Measurements from ENCODE around the gene TGFBR2. TPM values are rescaled to one million over a fixed set of nuclear protein-coding genes. Genes with fewer than 3 reads are reported as not detected.

Gene TGFBR2
- total and polyA plus RNA-seq, 5 donors = 77.7 to 255 (median 197) TPM

DNA sequence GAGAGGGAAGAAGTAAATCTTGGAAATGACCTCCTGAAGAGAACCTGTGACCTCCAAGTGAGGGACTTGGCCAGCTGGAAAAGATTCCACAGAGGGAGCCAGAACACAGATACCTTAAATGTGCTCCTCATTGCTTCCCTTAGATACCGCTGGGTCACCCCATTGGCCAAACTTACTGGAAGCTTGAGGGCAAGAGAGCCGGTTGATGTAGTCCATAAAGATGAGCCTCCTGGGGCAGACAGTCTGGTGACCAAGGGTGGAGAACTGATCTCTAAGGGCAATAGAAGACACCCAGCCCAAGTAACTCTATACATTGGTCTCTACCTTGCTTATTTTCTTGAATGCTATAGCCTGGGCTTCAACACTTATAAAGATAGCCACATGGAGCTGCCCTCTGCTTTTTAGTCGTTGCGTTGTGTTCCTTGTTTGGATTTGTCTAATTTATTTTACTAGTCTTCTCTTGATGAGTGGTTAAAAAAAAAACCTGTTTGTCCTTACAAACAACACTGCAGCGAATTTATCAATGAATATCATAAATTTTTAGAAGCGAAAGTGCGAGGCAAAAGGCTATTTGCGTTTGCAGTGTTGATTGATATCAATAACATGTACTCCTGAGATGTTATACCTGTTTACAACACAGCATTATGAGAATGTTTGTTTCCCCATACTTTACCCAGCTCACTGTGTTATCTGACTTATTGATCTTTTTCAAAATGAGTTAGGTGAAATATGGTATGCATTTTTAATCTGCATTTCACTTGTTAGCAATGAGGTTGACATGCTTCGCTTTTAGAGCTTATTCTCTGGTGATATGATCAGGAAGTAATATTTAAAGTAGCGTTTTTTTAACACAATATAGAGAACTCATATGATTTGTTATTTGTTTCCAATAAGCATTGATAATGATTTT, 31.2 kb downstream of the TGFBR2 start:
- intact Hi-C loops (cut with DNase I) = no loop called here
- WGBS = 91% methylated on average over 10 of the region's 10 CpGs
- DNase-seq = peak in 1 of 3 donors; percentile 22
- Histone ChIP-seq H3K4me3 (ENCODE audit: low read length) (no peak overlapping the region), H3K27ac (ENCODE audit: low read length) (no peak overlapping the region), H3K9me3 (ENCODE audit: control insufficient read depth, low read length) (no peaks in the 10 kb centered on the region), H3K4me1 (ENCODE audit: control insufficient read depth, insufficient read depth, low read length) (peaks cover 23% of the 10 kb centered on the region), H3K27me3 (ENCODE audit: control insufficient read depth, insufficient read depth) (no peaks in the 10 kb centered on the region)
- no peak for ATAC-seq

DNA sequence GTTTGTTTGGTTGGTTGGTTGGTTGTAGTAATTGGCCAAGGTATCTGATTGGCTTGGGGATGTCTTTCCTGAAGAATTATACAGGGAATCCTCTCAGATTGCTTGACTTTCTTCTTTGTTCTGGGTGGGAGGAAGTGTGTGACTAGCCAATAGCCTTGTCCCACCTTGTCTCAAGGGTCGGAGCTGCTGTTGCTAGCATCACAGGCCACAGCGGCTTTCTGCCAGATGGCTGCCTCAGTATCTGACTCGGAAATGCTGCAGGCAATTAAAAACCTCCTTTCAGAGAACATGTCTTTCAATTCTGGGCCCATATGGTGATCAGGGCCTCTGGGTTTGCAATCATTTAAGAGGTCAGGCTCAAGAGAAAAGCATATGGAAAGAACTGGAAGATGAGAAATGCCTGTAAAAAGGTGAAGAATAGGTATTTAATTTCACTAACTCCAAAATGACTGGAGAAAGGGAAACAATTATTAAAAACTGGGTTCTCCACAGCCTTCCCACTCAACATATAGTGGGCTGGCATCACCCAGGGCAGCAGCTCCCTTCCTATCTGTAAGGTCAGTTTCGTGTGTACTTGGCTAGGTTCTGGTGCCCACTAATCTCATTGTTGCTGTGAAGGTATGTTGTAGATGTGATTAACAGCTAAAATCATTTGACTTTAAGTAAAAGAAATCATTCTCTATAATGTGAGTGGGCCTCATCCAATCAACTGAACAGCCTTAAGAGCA, 32.4 kb downstream of the TGFBR2 start:
- DNase-seq = peak; percentile 54 to 88 (median 85)
- ATAC-seq = peak; percentile 39 to 76
- intact Hi-C loops (cut with DNase I) = no loop called here
- Histone ChIP-seq H3K4me1 (ENCODE audit: control insufficient read depth, insufficient read depth, low read length) (peaks cover 24% of the 10 kb centered on the region), H3K27ac (ENCODE audit: low read length) (peak overlapping the region; percentile 15), H3K9me3 (ENCODE audit: control insufficient read depth, low read length) (no peaks in the 10 kb centered on the region), H3K4me3 (ENCODE audit: low read length) (no peak overlapping the region), H3K27me3 (ENCODE audit: control insufficient read depth, insufficient read depth) (no peaks in the 10 kb centered on the region)
- 24% methylated on average over 4 of the region's 4 CpGs for WGBS

GRCh38 chr3:30639937-30640336, 33.5 kb downstream of the TGFBR2 start:
- DNase-seq = no peak
- ATAC-seq = no peak

GRCh38 chr3:30640851-30641250, 34.5 kb downstream of the TGFBR2 start:
- ATAC-seq = no peak
- no peak overlapping the region for H3K4me3 ChIP-seq (ENCODE audit: low read length)
- intact Hi-C loops (cut with DNase I) = no loop called here
- WGBS = 69% methylated on average over 5 of the region's 5 CpGs
- peak overlapping the region; percentile 55 for H3K27ac ChIP-seq (ENCODE audit: low read length)
- H3K4me1 ChIP-seq (ENCODE audit: control insufficient read depth, insufficient read depth, low read length) = peaks cover 29% of the 10 kb centered on the region
- no peaks in the 10 kb centered on the region for H3K27me3 ChIP-seq (ENCODE audit: control insufficient read depth, insufficient read depth)
- DNase-seq = no peak
- H3K9me3 ChIP-seq (ENCODE audit: control insufficient read depth, low read length) = no peaks in the 10 kb centered on the region

More at GRCh38 chr3:30639937-30640336, 33.5 kb downstream of the TGFBR2 start:
- Histone ChIP-seq H3K27ac (ENCODE audit: low read length) (no peak overlapping the region), H3K9me3 (ENCODE audit: control insufficient read depth, low read length) (no peaks in the 10 kb centered on the region), H3K4me1 (ENCODE audit: control insufficient read depth, insufficient read depth, low read length) (peaks cover 29% of the 10 kb centered on the region), H3K4me3 (ENCODE audit: low read length) (no peak overlapping the region), H3K27me3 (ENCODE audit: control insufficient read depth, insufficient read depth) (no peaks in the 10 kb centered on the region)
- intact Hi-C loops (cut with DNase I) = no loop called here
- WGBS = 83% methylated on average over 1 of the region's 1 CpG

- ATAC-seq (no peak), DNase-seq (no peak)
- H3K27me3 ChIP-seq (ENCODE audit: control insufficient read depth, insufficient read depth) = no peaks in the 10 kb centered on the region
- peaks cover 27% of the 10 kb centered on the region for H3K4me1 ChIP-seq (ENCODE audit: control insufficient read depth, insufficient read depth, low read length)
- intact Hi-C loops (cut with DNase I) = no loop called here
- peak overlapping the region; percentile 6 for H3K27ac ChIP-seq (ENCODE audit: low read length)
- no peak overlapping the region for H3K4me3 ChIP-seq (ENCODE audit: low read length)
- 71% methylated on average over 7 of the region's 7 CpGs for WGBS
- H3K9me3 ChIP-seq (ENCODE audit: control insufficient read depth, low read length) = no peaks in the 10 kb centered on the region
Measured at GRCh38 chr3:30641416-30642251, 35.2 kb downstream of the TGFBR2 start.

DNA sequence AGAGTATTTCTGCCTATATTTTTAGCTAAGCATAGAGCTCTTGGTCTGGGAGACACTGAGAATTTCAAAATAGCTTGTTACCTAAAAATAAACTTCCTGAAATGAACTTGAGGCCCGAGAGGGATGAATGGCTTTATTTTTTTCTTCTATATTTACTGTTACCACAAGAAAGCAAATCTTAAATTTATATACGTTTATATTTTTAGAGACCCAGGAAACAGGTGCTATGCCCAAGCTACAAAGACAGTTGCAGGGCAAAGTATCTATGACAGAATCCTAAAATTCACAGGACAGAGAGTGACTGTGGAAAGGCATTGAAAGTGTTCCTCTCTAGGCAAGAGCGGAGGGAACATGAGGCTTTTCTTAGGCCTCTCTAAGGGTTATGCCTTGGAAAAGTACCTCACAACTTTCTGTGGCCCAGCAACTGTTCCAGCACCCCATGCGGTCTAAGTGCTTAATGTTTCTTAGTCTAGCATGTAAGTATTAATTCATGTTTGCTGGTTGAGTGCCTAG, 36.5 kb downstream of the TGFBR2 start:
- Histone ChIP-seq H3K27me3 (ENCODE audit: control insufficient read depth, insufficient read depth) (no peaks in the 10 kb centered on the region), H3K9me3 (ENCODE audit: control insufficient read depth, low read length) (no peaks in the 10 kb centered on the region), H3K4me3 (ENCODE audit: low read length) (no peak overlapping the region), H3K4me1 (ENCODE audit: control insufficient read depth, insufficient read depth, low read length) (peaks cover 27% of the 10 kb centered on the region), H3K27ac (ENCODE audit: low read length) (peak overlapping the region; percentile 40)
- WGBS = 34% methylated on average over 4 of the region's 4 CpGs
- peak in 1 of 2 donors; percentile 13 for ATAC-seq
- DNase-seq = no peak
- intact Hi-C loops (cut with DNase I) = no loop called here

DNA sequence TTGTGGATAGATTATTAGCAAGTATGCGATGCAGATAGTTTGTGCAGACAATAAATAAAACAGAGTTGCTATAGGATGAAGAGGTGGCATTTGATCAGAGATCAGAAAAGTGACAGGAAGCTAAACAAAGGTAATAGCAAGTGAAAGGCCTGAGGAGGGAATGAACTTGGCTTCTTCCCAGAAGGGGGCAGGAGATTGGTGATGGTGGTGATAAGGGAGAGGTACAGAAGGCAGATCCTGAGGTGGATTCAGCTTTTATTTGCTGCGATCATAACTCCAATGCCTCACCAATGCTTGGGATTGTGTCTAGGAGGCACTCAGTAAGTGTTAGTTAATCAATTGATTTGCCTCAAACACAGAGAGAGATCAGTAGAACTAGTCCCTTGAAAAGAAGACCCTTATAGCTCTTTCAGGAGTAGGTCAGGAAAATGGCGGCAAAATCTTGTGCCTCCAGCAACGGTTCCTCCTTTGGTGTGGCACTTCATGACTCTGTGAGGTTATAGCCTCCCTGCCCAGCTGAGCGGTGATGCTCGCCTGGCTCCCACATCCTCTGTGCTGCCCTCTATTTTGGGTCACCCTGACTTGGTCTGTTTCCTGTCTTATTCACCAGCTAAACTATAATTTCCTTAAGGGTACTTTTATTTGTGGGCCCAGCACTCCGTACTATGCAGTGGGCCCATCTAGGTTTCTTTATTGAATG, 37.5 kb downstream of the TGFBR2 start:
- ATAC-seq (peak; percentile 32 to 41), DNase-seq (peak in 1 of 3 donors; percentile 53)
- H3K27ac ChIP-seq (ENCODE audit: low read length) = peak overlapping the region; percentile 84
- H3K9me3 ChIP-seq (ENCODE audit: control insufficient read depth, low read length) = no peaks in the 10 kb centered on the region
- H3K4me1 ChIP-seq (ENCODE audit: control insufficient read depth, insufficient read depth, low read length) = peaks cover 28% of the 10 kb centered on the region
- WGBS = 90% methylated on average over 7 of the region's 7 CpGs
- intact Hi-C loops (cut with DNase I) = no loop called here
- H3K27me3 ChIP-seq (ENCODE audit: control insufficient read depth, insufficient read depth) = no peaks in the 10 kb centered on the region
- H3K4me3 ChIP-seq (ENCODE audit: low read length) = no peak overlapping the region

GRCh38 chr3:30644615-30645014, 38.2 kb downstream of the TGFBR2 start:
- no peaks in the 10 kb centered on the region for H3K9me3 ChIP-seq (ENCODE audit: control insufficient read depth, low read length)
- no peaks in the 10 kb centered on the region for H3K27me3 ChIP-seq (ENCODE audit: control insufficient read depth, insufficient read depth)
- intact Hi-C loops (cut with DNase I) = no loop called here
- under 1% methylated on average over 2 of the region's 2 CpGs for WGBS
- peak in 2 of 3 donors; percentile 39 to 74 for DNase-seq
- ATAC-seq = peak in 1 of 2 donors; percentile 12
- H3K4me3 ChIP-seq (ENCODE audit: low read length) = no peak overlapping the region
- no peak overlapping the region for H3K27ac ChIP-seq (ENCODE audit: low read length)
- H3K4me1 ChIP-seq (ENCODE audit: control insufficient read depth, insufficient read depth, low read length) = peaks cover 29% of the 10 kb centered on the region

- no peak overlapping the region for H3K27ac ChIP-seq (ENCODE audit: low read length)
- no peak overlapping the region for H3K4me3 ChIP-seq (ENCODE audit: low read length)
- ATAC-seq = no peak
- intact Hi-C loops (cut with DNase I) = no loop called here
- 88% methylated on average over 4 of the region's 4 CpGs for WGBS
- peaks cover 30% of the 10 kb centered on the region for H3K4me1 ChIP-seq (ENCODE audit: control insufficient read depth, insufficient read depth, low read length)
- no peak for DNase-seq
- H3K9me3 ChIP-seq (ENCODE audit: control insufficient read depth, low read length) = no peaks in the 10 kb centered on the region
- H3K27me3 ChIP-seq (ENCODE audit: control insufficient read depth, insufficient read depth) = no peaks in the 10 kb centered on the region
Measured at GRCh38 chr3:30645077-30645476, 38.7 kb downstream of the TGFBR2 start.

Measured in right cardiac atrium (tissue), 5 donors.